Astrocyte of the cerebellum (primary cell): Measurements from ENCODE around the gene RSKR.

ENCODE experiments used
- DNase-seq: peaks from one replicate; pipeline ENCODE4 v3.0.0-alpha.2; 2011; ENCODE audit warnings: low read depth
- H3K4me3 ChIP-seq: 2 replicates; pipeline ENCODE4 v1.5.1; 2011; ENCODE audit warnings: mild to moderate bottlenecking, low read depth, low read length, moderate library complexity
- in situ Hi-C: cut with HindIII; loops from 2 replicates; pipeline ENCODE4 v1.10.0; 2017; ENCODE audit warnings: low sequenced_read_pairs
- TF ChIP-seq, protein P1 (sequence below): IDR thresholded peaks from 2 replicates; pipeline ENCODE4 v1.5.1; 2012; ENCODE audit warnings: low read length, low read depth, moderate library complexity, mild to moderate bottlenecking; ENCODE audit errors: missing control alignments

The RSKR gene

DNA sequence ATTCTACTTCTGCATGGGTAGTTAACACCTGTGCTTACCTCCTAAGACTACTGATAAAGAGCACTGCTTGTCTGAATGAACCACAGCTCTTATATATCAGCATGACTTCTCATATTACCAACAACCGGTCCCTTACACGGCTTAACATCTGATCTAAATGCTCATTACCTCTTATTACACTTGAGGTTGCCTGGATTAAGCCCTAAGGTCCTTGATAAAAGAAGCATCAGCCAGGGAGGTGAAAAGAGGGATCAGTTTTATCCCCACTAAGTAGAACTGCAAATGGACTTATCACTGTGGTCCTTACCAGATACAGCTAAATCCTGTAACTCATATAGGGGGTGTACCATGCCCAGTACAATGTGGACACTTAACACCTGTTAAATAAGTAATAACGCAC, 8.2 kb upstream of the RSKR start:
- in situ Hi-C loops, result no loop called here
- H3K4me3 ChIP-seq, result no peak overlapping the region
- DNase-seq, result no peak
- TF ChIP-seq, protein P1, sequence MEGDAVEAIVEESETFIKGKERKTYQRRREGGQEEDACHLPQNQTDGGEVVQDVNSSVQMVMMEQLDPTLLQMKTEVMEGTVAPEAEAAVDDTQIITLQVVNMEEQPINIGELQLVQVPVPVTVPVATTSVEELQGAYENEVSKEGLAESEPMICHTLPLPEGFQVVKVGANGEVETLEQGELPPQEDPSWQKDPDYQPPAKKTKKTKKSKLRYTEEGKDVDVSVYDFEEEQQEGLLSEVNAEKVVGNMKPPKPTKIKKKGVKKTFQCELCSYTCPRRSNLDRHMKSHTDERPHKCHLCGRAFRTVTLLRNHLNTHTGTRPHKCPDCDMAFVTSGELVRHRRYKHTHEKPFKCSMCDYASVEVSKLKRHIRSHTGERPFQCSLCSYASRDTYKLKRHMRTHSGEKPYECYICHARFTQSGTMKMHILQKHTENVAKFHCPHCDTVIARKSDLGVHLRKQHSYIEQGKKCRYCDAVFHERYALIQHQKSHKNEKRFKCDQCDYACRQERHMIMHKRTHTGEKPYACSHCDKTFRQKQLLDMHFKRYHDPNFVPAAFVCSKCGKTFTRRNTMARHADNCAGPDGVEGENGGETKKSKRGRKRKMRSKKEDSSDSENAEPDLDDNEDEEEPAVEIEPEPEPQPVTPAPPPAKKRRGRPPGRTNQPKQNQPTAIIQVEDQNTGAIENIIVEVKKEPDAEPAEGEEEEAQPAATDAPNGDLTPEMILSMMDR, result no peak

DNA sequence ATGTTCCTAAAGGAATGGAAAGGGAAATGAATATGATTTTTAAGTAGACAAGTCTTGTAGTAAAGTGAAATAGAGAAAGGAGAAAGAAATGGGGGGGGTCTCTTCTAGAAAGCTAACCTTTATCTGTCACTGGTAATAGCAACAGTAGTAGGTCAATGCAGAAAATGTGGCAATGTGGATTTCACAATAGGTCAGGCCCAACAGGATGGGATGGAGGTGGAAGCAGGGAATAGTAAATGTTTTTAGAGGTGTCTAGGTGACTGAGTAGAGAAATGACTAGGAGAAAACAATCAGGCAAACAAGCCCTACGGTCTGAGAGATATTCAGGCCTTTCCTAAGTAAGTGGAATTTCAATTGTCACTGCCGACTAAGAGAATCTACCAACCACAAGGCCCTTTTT, 6.0 kb upstream of the RSKR start:
- TF ChIP-seq, protein P1, result no peak
- H3K4me3 ChIP-seq, result no peak overlapping the region
- in situ Hi-C loops, result no loop called here
- DNase-seq, result no peak

DNA sequence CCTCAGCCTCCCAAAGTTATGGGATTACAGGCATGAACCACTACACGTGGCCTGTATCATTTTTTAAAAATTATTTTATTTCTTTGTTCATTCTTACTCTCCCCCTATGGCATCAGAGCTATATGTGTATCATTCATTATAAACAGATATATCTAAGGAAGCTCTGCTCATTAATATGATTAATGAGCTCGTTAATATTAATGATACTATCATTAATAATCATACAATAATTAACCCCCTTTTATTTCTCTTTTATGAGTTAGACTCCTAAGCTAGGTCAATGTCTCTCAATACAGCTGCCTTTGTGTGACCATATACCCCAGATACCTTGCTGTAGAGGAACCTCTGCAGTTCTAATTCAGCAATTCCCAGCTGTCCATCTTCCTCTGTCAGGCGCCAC, 4.5 kb upstream of the RSKR start:
- in situ Hi-C loops, result loop anchor here (5.0 kb wide), 1 partner anchor 41 kb away; the partner anchor contains the start of gene ALDOC
- TF ChIP-seq, protein P1, result no peak
- no peak for DNase-seq
- no peak overlapping the region for H3K4me3 ChIP-seq

DNA sequence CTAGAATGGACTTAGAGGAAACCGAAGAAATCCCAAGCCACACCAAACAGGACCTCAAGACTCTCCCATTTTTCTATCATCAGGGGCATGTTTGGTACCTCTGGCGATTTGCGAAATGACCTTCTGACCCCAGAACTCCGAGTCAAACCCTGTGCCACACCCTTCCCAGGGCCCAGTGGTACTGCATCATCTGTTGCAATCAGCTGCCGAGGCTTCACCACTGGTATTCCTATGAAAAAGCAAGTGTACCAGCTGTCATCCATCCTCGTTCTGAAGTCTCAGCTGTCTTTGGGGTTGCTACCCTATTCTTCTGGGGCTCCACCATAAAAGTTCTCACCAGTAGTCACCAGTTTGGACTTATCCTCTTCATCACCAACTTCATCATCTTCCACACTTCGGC, 2.3 kb upstream of the RSKR start:
- no peak overlapping the region for H3K4me3 ChIP-seq
- DNase-seq, result no peak
- TF ChIP-seq, protein P1, result no peak
- in situ Hi-C loops, result loop anchor here (5.0 kb wide), 1 partner anchor 39 kb away; the partner anchor contains the start of gene ALDOC

DNA sequence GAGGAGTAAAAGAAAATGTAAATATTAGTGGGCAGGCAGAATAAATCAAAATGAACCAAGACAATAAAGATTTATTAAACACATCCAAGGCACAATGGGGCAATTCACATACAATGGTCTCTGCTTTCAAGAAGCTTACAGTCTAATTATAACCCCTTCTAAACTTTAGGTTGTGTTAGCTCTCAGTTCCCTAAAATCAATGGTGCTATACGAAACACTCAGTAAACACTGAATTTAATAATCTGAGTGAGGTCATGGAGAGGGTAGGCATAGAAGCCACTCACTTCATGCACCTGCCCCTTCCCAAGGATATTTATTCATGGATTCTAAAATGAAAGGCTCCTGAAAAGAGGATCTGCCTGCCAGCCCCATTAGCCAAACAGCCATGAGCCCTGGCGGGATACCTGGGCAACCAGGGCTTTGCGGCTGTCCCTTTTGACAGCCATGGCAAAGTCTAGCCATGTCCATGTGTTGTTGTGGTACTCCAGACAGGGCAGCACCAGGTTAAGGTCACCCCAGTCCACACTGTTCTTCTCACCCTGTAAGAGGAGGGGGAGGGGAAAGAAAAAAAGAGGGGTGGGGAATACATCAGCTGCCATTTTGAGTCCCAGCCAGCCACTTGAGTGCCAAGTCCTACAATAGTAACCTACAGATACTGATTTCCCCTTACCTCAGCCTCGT, 1.4 kb upstream of the RSKR start:
- TF ChIP-seq, protein P1, result no peak
- no peak overlapping the region for H3K4me3 ChIP-seq
- no peak for DNase-seq
- in situ Hi-C loops, result loop anchor here (5.0 kb wide), 1 partner anchor 38 kb away; the partner anchor contains the start of gene ALDOC

DNA sequence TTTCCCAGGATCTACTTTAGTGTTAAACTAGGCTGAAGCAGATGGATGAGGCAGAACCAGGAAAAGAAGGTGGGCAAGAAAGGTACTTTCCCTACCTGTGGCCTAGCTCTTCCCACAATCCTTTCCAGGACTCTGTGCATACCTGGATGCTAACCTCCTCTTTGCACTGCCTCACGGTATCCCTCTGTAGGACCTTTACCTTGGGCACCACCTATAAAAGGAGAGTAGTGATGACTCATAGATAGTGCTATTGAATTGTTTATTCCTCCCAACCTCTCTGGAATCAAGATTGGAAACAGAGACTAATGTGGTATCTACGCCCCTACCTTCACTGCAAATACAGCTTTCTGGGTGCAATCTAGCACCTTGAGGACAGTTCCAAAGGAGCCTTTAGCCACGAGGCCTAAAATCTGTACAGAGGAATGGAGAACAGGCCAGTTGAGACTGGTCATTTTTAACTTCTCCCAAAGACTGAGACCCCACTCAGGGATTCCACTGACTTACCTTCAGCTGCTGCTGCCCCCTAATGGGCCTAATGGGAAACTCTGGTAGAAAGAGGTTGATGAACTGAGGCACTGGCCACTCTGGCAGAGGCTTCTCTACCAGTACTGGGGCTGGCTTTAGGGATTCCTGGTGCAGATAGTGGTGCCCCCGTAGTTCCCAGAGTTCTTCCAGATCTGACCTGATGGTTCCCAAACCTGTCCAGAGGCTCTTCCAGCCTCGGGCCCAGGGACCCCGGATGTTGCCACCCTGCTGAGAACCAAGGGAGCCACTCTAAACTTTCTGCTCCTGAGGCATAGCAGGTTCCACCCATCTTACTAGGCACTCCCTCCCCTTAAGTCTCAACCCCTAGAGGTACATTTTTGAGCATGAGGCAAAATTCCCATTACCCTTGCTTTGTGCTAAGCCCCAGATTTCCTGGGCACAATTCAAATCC, 781 bp downstream of the RSKR start:
- no peak overlapping the region for H3K4me3 ChIP-seq
- in situ Hi-C loops, result no loop called here
- peak; percentile 20 for DNase-seq
- TF ChIP-seq, protein P1, result peak; percentile 82
